ENCODE measurements around the gene FAM171A2. TPM values are rescaled to one million over a fixed set of nuclear protein-coding genes. Genes with fewer than 3 reads are reported as not detected.

The FAM171A2 gene
- total and polyA plus RNA-seq, 2 donors (not counting 1 experiment from before 2014, with no cell fraction given): 1.7 to 5.0 TPM

- Histone ChIP-seq H3K27ac (ENCODE audit: insufficient read depth, low read length) (peak overlapping the region; percentile 71), H3K9ac (ENCODE audit: insufficient read depth, low read length) (peak overlapping the region; percentile 73), H3K36me3 (ENCODE audit: control insufficient read depth, insufficient read depth, low read length) (peaks cover 7% of the 10 kb centered on the region), H2AFZ (ENCODE audit: low read length) (no peak overlapping the region), H3K4me3 (replicated peaks in 1 of 4; ENCODE audit: control extremely low read depth in 1 of 4, insufficient read depth in 1 of 4, low read depth in 3 of 4, low read length in 4 of 4) (peak overlapping the region; percentile 70 to 82 (median 79)), H4K20me1 (ENCODE audit: control insufficient read depth, extremely low read depth, insufficient read depth, low read length) (no peaks in the 10 kb centered on the region), H3K4me2 (ENCODE audit: extremely low read depth, insufficient read depth, low read length) (peak overlapping the region; percentile 98), H3K9me3 (ENCODE audit: control insufficient read depth, insufficient read depth, low read depth, low read length) (no peaks in the 10 kb centered on the region), H3K4me1 (ENCODE audit: control insufficient read depth, extremely low read depth, insufficient read depth, low read length) (peaks cover 2% of the 10 kb centered on the region), H3K79me2 (ENCODE audit: control insufficient read depth, insufficient read depth, low read length) (peaks cover 6% of the 10 kb centered on the region), H3K27me3 (ENCODE audit: control insufficient read depth, insufficient read depth, low read length) (no peaks in the 10 kb centered on the region)
- DNase-seq (ENCODE audit: low read depth in 2 of 2): no peak
- TF ChIP-seq EZH2 (IDR thresholded peaks at IDR 0.05; ENCODE audit: low read length, missing control alignments) (no peak), CTCF (conservative IDR thresholded peaks at IDR 0.05 in 1 of 2, IDR thresholded peaks at IDR 0.05 in 1 of 2; ENCODE audit: low read depth in 1 of 2, low read length in 2 of 2) (no peak)
Measured at GRCh38 chr17:44323359-44324091, 40.1 kb downstream of the FAM171A2 start.

GRCh38 chr17:44322236-44322895 is 41.3 kb downstream of the FAM171A2 start:
- no peak overlapping the region for H2AFZ ChIP-seq (ENCODE audit: low read length)
- H3K27ac ChIP-seq (ENCODE audit: insufficient read depth, low read length): no peak overlapping the region
- H3K9me3 ChIP-seq (ENCODE audit: control insufficient read depth, insufficient read depth, low read depth, low read length): no peaks in the 10 kb centered on the region
- H3K79me2 ChIP-seq (ENCODE audit: control insufficient read depth, insufficient read depth, low read length): peaks cover 6% of the 10 kb centered on the region
- no peak for DNase-seq (ENCODE audit: low read depth in 2 of 2)
- H3K9ac ChIP-seq (ENCODE audit: insufficient read depth, low read length): no peak overlapping the region
- H4K20me1 ChIP-seq (ENCODE audit: control insufficient read depth, extremely low read depth, insufficient read depth, low read length): no peaks in the 10 kb centered on the region
- no peak overlapping the region for H3K4me3 ChIP-seq (replicated peaks in 1 of 4; ENCODE audit: control extremely low read depth in 1 of 4, insufficient read depth in 1 of 4, low read depth in 3 of 4, low read length in 4 of 4)
- peaks cover 2% of the 10 kb centered on the region for H3K4me1 ChIP-seq (ENCODE audit: control insufficient read depth, extremely low read depth, insufficient read depth, low read length)
- no peaks in the 10 kb centered on the region for H3K27me3 ChIP-seq (ENCODE audit: control insufficient read depth, insufficient read depth, low read length)
- peaks cover 7% of the 10 kb centered on the region for H3K36me3 ChIP-seq (ENCODE audit: control insufficient read depth, insufficient read depth, low read length)
- TF ChIP-seq CTCF (conservative IDR thresholded peaks at IDR 0.05 in 1 of 2, IDR thresholded peaks at IDR 0.05 in 1 of 2; ENCODE audit: low read depth in 1 of 2, low read length in 2 of 2): no peak
- TF ChIP-seq EZH2 (IDR thresholded peaks at IDR 0.05; ENCODE audit: low read length, missing control alignments): no peak
- H3K4me2 ChIP-seq (ENCODE audit: extremely low read depth, insufficient read depth, low read length): no peak overlapping the region

DNA sequence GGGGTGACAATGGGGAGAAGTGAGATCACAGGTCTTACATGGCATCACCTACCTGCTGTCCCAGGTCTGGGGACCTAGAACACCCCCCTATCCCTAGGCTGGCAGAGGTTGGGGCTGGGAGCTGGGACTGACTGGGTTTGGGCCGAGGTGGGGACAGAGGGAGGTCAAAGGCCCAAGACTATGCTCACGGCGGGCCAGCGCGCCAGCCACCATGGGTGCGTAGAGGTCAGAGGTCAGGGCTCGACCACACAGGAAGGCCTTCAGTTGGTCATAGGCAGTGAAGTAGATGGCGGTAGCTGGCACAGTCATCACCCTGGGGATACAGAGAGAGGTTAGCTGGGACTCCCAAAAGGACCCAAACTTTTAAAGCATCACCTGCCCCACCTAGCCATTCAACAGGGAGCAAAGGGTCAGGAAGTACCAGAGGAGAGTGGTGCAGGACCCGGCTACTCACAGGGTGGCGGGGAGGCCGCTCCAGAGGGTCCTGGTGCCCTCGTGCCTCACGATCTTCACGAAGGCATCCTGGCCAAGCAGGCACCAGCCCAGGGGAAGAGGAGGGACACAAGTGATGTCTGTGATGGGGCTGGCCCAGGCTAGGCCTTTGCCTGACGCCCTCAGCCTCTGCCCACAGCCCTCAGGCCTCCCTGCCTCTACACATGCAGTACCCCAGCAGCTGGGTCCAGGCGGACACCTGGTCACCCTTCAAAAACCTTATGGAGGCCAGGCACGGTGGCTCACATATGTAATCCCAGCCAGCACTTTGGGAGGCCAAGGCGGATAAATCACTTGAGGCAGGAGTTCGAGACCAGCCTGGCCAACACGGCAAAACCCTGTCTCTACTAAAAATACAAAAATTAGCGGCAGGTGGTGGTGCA is 42.2 kb downstream of the FAM171A2 start:
- no peak overlapping the region for H3K4me3 ChIP-seq (replicated peaks in 1 of 4; ENCODE audit: control extremely low read depth in 1 of 4, insufficient read depth in 1 of 4, low read depth in 3 of 4, low read length in 4 of 4)
- no peak for TF ChIP-seq CTCF (conservative IDR thresholded peaks at IDR 0.05 in 1 of 2, IDR thresholded peaks at IDR 0.05 in 1 of 2; ENCODE audit: low read depth in 1 of 2, low read length in 2 of 2)
- TF ChIP-seq EZH2 (IDR thresholded peaks at IDR 0.05; ENCODE audit: low read length, missing control alignments): no peak
- peaks cover 2% of the 10 kb centered on the region for H3K4me1 ChIP-seq (ENCODE audit: control insufficient read depth, extremely low read depth, insufficient read depth, low read length)
- H3K4me2 ChIP-seq (ENCODE audit: extremely low read depth, insufficient read depth, low read length): no peak overlapping the region
- H3K27ac ChIP-seq (ENCODE audit: insufficient read depth, low read length): no peak overlapping the region
- no peak overlapping the region for H3K9ac ChIP-seq (ENCODE audit: insufficient read depth, low read length)
- peaks cover 6% of the 10 kb centered on the region for H3K79me2 ChIP-seq (ENCODE audit: control insufficient read depth, insufficient read depth, low read length)
- H3K27me3 ChIP-seq (ENCODE audit: control insufficient read depth, insufficient read depth, low read length): peaks cover 4% of the 10 kb centered on the region
- H2AFZ ChIP-seq (ENCODE audit: low read length): no peak overlapping the region
- H3K36me3 ChIP-seq (ENCODE audit: control insufficient read depth, insufficient read depth, low read length): peaks cover 7% of the 10 kb centered on the region
- no peaks in the 10 kb centered on the region for H4K20me1 ChIP-seq (ENCODE audit: control insufficient read depth, extremely low read depth, insufficient read depth, low read length)
- no peaks in the 10 kb centered on the region for H3K9me3 ChIP-seq (ENCODE audit: control insufficient read depth, insufficient read depth, low read depth, low read length)
- DNase-seq (ENCODE audit: low read depth in 2 of 2): no peak

All from fibroblast of lung (primary cell).